ENCODE measurements around the gene WDR83. TPM values are rescaled to one million over a fixed set of nuclear protein-coding genes. Genes with fewer than 3 reads are reported as not detected.
"Not testable (repeated sequence)": the region's sequence is repeated elsewhere in the genome, so short reads cannot be mapped to it uniquely, and the experiment has no call there.

The WDR83 gene
- 10 to 100 TPM in 3 of 6 experiments, 1 to 10 TPM in 3; 8.6 to 13.3 (median 9.9) TPM for total RNA-seq (2021; fragmentation: NEBNext Ultra II Directional; extraction: Animal tissue kit (Norgen Biotek cat#: 25700))
- long read RNA-seq, transcript WDR83-201 (11 exons, 1,457 nt): major isoform, 9 of 17 reads
- long read RNA-seq, partial matches to known transcripts: 7 of 17 reads
- long read RNA-seq, other reads (novel, unspliced or antisense): 1 of 17 reads

- DNase-seq: no peak
- TF ChIP-seq CTCF (IDR thresholded peaks at IDR 0.05): no peak
- Mint-ChIP-seq H3K4me1 (ENCODE audit: low read depth) (peaks cover 38% of the 10 kb centered on the region), H3K27ac (peak within 1 kb of the TSS; percentile 70), H3K27me3 (ENCODE audit: insufficient read depth) (peaks cover 4% of the 10 kb centered on the region; the same call in 1 of the 2 replicates), H3K4me3 (peak within 1 kb of the TSS; percentile 95), H3K9me3 (no peaks in the 10 kb centered on the region), H3K36me3 (ENCODE audit: low read depth) (peaks cover 5% of the 10 kb centered on the region; the same call in 1 of the 2 replicates)
These were observed at the start of gene WDR83, which contains the start of gene MAN2B1 for GRCh38 chr19:12666265-12667048. WDR83 (plus strand) TSS chr19:12666807; CDS start chr19:12669791, 2,984 bp downstream. MAN2B1 (minus strand) TSS chr19:12666742; CDS start chr19:12666701, 41 bp downstream.

GRCh38 chr19:12617646-12618045 lies 49.0 kb upstream of the WDR83 start:
- H3K36me3 Mint-ChIP-seq (ENCODE audit: low read depth): peaks cover 49% of the 10 kb centered on the region
- no peak overlapping the region for H3K4me3 Mint-ChIP-seq
- H3K27ac Mint-ChIP-seq: no peak overlapping the region

GRCh38 chr19:12621253-12622024 lies 45.2 kb upstream of the WDR83 start:
- Mint-ChIP-seq H3K36me3 (ENCODE audit: low read depth) (peaks cover 45% of the 10 kb centered on the region), H3K4me1 (ENCODE audit: low read depth) (peaks cover 10% of the 10 kb centered on the region; the same call in 1 of the 2 replicates), H3K9me3 (peaks cover 61% of the 10 kb centered on the region)
- not testable (repeated sequence) for H3K27ac Mint-ChIP-seq; DNase-seq; H3K27me3 Mint-ChIP-seq (ENCODE audit: insufficient read depth); H3K4me3 Mint-ChIP-seq

More at GRCh38 chr19:12617646-12618045, 49.0 kb upstream of the WDR83 start:
- no peaks in the 10 kb centered on the region; the same call in 1 of the 2 replicates for H3K27me3 Mint-ChIP-seq (ENCODE audit: insufficient read depth)
- peaks cover 24% of the 10 kb centered on the region for H3K4me1 Mint-ChIP-seq (ENCODE audit: low read depth)
- H3K9me3 Mint-ChIP-seq: peaks cover 39% of the 10 kb centered on the region
- TF ChIP-seq CTCF (IDR thresholded peaks at IDR 0.05): no peak
- no peak for DNase-seq

GRCh38 chr19:12623361-12624031 lies 43.1 kb upstream of the WDR83 start:
- peaks cover 61% of the 10 kb centered on the region for H3K36me3 Mint-ChIP-seq (ENCODE audit: low read depth)
- H3K4me3 Mint-ChIP-seq: no peak overlapping the region
- no peak for TF ChIP-seq CTCF (IDR thresholded peaks at IDR 0.05)
- DNase-seq: no peak
- H3K4me1 Mint-ChIP-seq (ENCODE audit: low read depth): 0 out of 2 replicates have a peak, but pooled peaks cover 5% of the 10 kb centered on the region
- peaks cover 77% of the 10 kb centered on the region for H3K9me3 Mint-ChIP-seq
- no peak overlapping the region for H3K27ac Mint-ChIP-seq
- peaks cover 2% of the 10 kb centered on the region; the same call in 1 of the 2 replicates for H3K27me3 Mint-ChIP-seq (ENCODE audit: insufficient read depth)

- peaks cover 88% of the 10 kb centered on the region for H3K9me3 Mint-ChIP-seq
These were observed 39.6 kb upstream of the WDR83 start for GRCh38 chr19:12626958-12627357.

More at GRCh38 chr19:12626958-12627357, 39.6 kb upstream of the WDR83 start:
- Mint-ChIP-seq H3K27me3 (ENCODE audit: insufficient read depth) (peaks cover 4% of the 10 kb centered on the region), H3K27ac (no peak overlapping the region), H3K4me3 (no peak overlapping the region; the same call in 1 of the 2 replicates), H3K36me3 (ENCODE audit: low read depth) (peaks cover 72% of the 10 kb centered on the region), H3K4me1 (ENCODE audit: low read depth) (0 out of 2 replicates have a peak, but pooled peaks cover 5% of the 10 kb centered on the region)
- DNase-seq: no peak
- TF ChIP-seq CTCF (IDR thresholded peaks at IDR 0.05): no peak
